K562 treated with DMSO at 1 percent for 4 hours (cell line): ENCODE measurements around the gene SPTSSB. TPM values are rescaled to one million over a fixed set of nuclear protein-coding genes. Genes with fewer than 3 reads are reported as not detected.

ENCODE experiments used
- total RNA-seq: library from RNA; unstranded; fragments of 300-600 nt; gene quantifications from 2 replicates; pipeline ENCODE4 v1.2.3, GENCODE V29; 2022; ENCODE audit not compliant: insufficient read depth

SPTSSB gene, protein sequence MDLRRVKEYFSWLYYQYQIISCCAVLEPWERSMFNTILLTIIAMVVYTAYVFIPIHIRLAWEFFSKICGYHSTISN
- not detected in 2 replicates for total RNA-seq

DNA sequence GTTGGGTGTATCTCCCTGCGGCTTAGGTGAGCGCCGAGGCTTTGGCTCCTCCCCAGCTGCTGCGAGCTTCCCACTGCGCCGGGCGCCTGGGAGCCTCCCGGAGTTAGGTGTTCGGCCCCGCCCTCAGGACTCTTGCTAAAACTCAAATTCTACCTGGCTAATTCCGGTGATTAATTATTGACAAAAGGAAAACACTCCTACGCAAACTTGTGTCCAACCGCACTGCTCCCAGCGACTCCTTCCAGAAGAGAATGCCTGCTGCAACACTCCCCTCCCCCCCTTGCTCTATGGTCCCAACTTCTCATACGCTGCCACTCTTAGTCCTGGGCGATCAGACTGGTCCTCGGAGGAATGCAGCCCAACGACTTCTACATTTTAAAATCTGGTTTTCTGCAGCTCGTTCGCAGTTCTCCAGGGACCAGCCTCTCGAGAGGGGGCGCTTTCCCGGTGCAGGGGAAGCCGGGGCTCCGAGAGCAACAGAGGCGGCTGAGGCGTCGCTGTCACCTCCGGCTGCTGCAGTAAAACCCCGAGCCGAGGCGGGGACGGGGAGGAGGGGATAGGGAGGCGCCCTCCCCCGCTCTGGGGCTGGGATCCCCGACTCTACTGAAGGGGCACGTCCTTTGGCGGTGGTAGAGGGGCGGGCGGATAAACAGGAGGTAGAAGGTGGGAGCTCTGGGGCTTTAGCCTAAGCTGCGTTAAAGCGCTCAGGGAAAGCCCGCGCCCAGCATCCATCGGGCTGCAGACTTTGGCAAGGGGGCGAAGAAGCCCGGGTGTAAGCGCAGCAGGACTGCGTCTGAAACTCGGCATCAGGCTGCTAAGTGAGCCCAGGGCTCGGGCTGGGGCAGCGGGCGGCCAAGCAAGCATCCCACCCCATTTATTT lies at the start of gene SPTSSB:
TSS of gene SPTSSB (minus strand) at position 77 of the 880 bp plus-strand sequence. CDS start 25,194 bp downstream, outside the sequence.

Other genes with a start within 250 kb of the SPTSSB start
- 40.3 and 57.6 TPM in 2 replicates for gene NMD3, start 150.2 kb downstream of the SPTSSB start, total RNA-seq
- gene OTOL1, start 125.3 kb upstream of the SPTSSB start, total RNA-seq: not detected in 2 replicates